Lung (tissue), 12 donors: ENCODE data around the gene PEX14. TPM values are rescaled to one million over a fixed set of nuclear protein-coding genes. Genes with fewer than 3 reads are reported as not detected.
A peak's percentile ranks its signal among the peaks of the same experiment; 100 is the strongest.

Source experiments
- ATAC-seq: fragments of 200-7000 bp; cut with Tn5 transposase; one replicate; pipeline ENCODE4 v1.9.1; 2020; ENCODE audit warnings: moderate number of reproducible peaks; ENCODE audit not compliant: insufficient read depth, low FRiP score
- DNase-seq, 3 donors: peaks; one replicate each; pipeline ENCODE4 v3.0.0-alpha.2; 2013 to 2017
- H3K27ac ChIP-seq, 2 donors: one replicate each; pipeline ENCODE4 v1.5.1; 2013; ENCODE audit warnings: mild to moderate bottlenecking in 2 of 2, moderate library complexity in 2 of 2, control low read depth in 1 of 2, inconsistent platforms in 1 of 2, low read depth in 1 of 2, low read length in 1 of 2
- H3K27me3 ChIP-seq, 3 donors: one replicate each; pipeline ENCODE4 v1.5.1; 2013; ENCODE audit warnings: low read length in 2 of 3; ENCODE audit not compliant: control insufficient read depth in 3 of 3, insufficient read depth in 3 of 3
- H3K36me3 ChIP-seq, 4 donors: one replicate each; pipeline ENCODE4 v1.5.1; 2013; ENCODE audit warnings: low read length in 4 of 4, mild to moderate bottlenecking in 1 of 4, moderate library complexity in 1 of 4; ENCODE audit not compliant: control insufficient read depth in 4 of 4, insufficient read depth in 4 of 4
- H3K4me1 ChIP-seq, 5 donors: one replicate each; pipeline ENCODE4 v1.5.1; 2013; ENCODE audit warnings: low read length in 5 of 5, mild to moderate bottlenecking in 2 of 5, moderate library complexity in 1 of 5; ENCODE audit not compliant: control insufficient read depth in 5 of 5, insufficient read depth in 5 of 5
- H3K4me3 ChIP-seq: one replicate; pipeline ENCODE4 v1.5.1; 2013; ENCODE audit warnings: mild to moderate bottlenecking, control low read depth, moderate library complexity
- H3K9ac ChIP-seq, 2 donors: one replicate each; pipeline ENCODE4 v1.5.1; 2013; ENCODE audit warnings: low read length in 2 of 2, control low read depth in 1 of 2; ENCODE audit not compliant: insufficient read depth in 1 of 2
- H3K9me3 ChIP-seq, 4 donors: one replicate each; pipeline ENCODE4 v1.5.1; 2013; ENCODE audit warnings: low read length in 3 of 4, mild to moderate bottlenecking in 1 of 4, moderate library complexity in 1 of 4; ENCODE audit not compliant: control insufficient read depth in 4 of 4, insufficient read depth in 3 of 4
- WGBS, 2 donors: extraction: QIAGEN DNeasy Blood & Tissue Kit; methylation state at CpG; one replicate each; pipeline ENCODE4 v1.1.7; 2013; 5-methylcytosine and 5-hydroxymethylcytosine counted together
- polyA plus RNA-seq, 2 donors: library from polyadenylated mRNA; stranded (reverse); fragments of 200-250 nt; gene quantifications; one replicate each; pipeline ENCODE4 v1.2.1, GENCODE V29; 2013
- total RNA-seq, 2 donors: library from RNA; depleted of rRNA in 1 of 2; stranded (reverse); fragments of >200 nt in 1 of 2; gene quantifications; one replicate each; pipeline ENCODE4 v1.2.1, GENCODE V29; 2014 to 2021
- TF ChIP-seq, protein P1 (sequence below): IDR thresholded peaks from 2 replicates; pipeline ENCODE4 v1.5.1; 2012; ENCODE audit warnings: mild to moderate bottlenecking; ENCODE audit errors: control extremely low read depth, extremely low read depth
- donor health status: control.
- donor health status: control.
- donor health status: Bipolar disorder and iron deficiency.
- donor health status: healthy.
- donor health status: DM: yes; HTN: yes; CAD: no.

Gene PEX14
- total and polyA plus RNA-seq, 4 donors = 18.1 to 29.2 (median 20.8) TPM

DNA sequence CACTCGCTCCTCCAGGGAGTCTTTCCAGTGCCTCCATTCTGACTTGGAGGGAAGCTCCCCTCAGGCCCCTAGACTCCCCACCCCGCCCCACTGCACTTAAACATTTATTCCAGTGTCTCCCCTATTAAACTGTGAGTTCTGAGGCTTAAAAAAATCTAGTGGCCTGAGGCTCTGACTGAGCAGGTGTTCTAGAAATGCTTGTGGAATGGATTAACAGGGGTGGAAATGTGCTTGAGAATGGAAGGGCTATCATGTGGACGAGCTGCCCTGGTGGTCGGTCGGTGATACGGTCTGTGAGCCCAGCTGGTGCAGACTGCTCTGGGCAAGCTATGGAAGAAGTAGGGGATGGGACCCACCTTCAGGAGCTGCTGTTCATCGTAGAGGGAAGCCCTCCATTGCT is 130.2 kb downstream of the PEX14 start:
- Histone ChIP-seq H3K27me3 (no peaks in the 10 kb centered on the region), H3K4me3 (no peak overlapping the region), H3K9ac (no peak overlapping the region), H3K27ac (no peak overlapping the region), H3K9me3 (no peaks in the 10 kb centered on the region), H3K4me1 (no peaks in the 10 kb centered on the region), H3K36me3 (peaks cover 0 to 8% (median 2%) of the 10 kb centered on the region in 4 donors)
- 97% methylated on average over 7 of the region's 7 CpGs for WGBS, 2 donors
- ATAC-seq (no peak), DNase-seq (no peak)
- TF ChIP-seq, protein P1, sequence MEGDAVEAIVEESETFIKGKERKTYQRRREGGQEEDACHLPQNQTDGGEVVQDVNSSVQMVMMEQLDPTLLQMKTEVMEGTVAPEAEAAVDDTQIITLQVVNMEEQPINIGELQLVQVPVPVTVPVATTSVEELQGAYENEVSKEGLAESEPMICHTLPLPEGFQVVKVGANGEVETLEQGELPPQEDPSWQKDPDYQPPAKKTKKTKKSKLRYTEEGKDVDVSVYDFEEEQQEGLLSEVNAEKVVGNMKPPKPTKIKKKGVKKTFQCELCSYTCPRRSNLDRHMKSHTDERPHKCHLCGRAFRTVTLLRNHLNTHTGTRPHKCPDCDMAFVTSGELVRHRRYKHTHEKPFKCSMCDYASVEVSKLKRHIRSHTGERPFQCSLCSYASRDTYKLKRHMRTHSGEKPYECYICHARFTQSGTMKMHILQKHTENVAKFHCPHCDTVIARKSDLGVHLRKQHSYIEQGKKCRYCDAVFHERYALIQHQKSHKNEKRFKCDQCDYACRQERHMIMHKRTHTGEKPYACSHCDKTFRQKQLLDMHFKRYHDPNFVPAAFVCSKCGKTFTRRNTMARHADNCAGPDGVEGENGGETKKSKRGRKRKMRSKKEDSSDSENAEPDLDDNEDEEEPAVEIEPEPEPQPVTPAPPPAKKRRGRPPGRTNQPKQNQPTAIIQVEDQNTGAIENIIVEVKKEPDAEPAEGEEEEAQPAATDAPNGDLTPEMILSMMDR = no peak

DNA sequence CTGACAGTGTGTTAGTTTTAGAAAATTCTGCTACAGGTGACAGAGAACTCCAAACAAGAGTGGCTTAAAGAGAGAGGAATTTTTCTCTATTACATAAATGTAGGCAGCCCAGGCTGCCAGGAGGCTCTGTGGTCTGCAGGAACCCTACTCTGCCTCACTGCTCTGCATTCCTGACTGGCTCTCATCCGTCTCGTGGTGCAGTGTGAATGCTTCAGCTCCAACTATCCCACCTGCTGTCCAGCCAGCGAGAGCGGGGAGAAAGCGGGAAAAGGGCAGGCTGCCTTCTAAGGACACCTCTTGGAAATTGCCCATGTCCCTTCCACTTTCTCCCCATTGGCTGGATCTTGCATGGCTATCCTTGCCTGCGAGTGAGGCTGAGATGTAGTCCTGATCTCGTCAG is 131.3 kb downstream of the PEX14 start:
- Histone ChIP-seq H3K27ac (no peak overlapping the region), H3K27me3 (no peaks in the 10 kb centered on the region), H3K36me3 (peaks cover 0 to 8% (median 2%) of the 10 kb centered on the region in 4 donors), H3K4me3 (no peak overlapping the region), H3K9me3 (no peaks in the 10 kb centered on the region), H3K4me1 (no peaks in the 10 kb centered on the region), H3K9ac (no peak overlapping the region)
- DNase-seq (no peak), ATAC-seq (no peak)
- WGBS, 2 donors = 95 to 96% methylated on average over 7 of the region's 7 CpGs
- TF ChIP-seq, protein P1 = no peak

DNA sequence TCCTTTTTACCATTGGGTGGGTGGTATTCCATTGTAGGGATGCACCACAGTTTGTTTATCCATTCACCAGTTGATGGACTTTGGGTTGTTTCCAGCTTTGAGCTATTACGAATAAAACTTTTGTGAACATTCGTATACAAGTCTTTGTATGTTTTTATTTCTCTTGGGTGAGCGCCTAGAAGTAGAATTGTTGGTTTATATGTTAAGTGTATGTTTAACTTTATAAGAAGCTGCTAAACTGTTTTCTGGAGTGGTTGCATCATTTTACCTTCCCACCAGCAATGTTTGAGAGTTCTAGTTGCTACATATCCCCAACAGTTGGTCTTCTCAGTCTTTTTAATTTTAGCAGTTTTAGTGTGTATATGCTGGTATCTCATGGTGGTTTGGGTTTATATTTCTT is 132.5 kb downstream of the PEX14 start:
- Histone ChIP-seq H3K27me3 (no peaks in the 10 kb centered on the region), H3K9me3 (no peaks in the 10 kb centered on the region), H3K27ac (no peak overlapping the region), H3K36me3 (peaks cover 0 to 5% (median 0%) of the 10 kb centered on the region in 4 donors), H3K9ac (no peak overlapping the region), H3K4me3 (no peak overlapping the region), H3K4me1 (no peaks in the 10 kb centered on the region)
- 71 to 91% methylated on average over 3 of the region's 3 CpGs for WGBS, 2 donors
- ATAC-seq (no peak), DNase-seq (peak in 2 of 3 donors; percentile 31 to 33)
- TF ChIP-seq, protein P1 = no peak

DNA sequence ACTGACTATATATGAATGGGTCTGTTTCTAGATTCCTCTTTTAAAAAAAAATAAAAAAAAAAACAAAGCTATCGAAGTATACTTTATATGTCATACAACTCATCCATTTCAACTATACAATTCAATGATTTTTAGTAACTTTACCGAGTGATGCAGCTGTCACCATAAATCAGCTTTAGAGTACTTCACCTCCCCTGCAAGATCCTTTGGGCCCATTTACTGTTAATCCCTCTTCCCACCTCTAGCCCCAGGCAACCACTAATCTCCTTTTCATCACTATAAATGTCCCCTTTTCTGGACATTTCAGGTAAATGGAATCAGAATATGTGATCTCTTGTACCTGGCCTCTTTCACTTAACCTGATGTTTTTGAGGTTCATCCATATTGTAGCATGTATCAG is 133.9 kb downstream of the PEX14 start:
- Histone ChIP-seq H3K4me1 (no peaks in the 10 kb centered on the region), H3K9me3 (no peaks in the 10 kb centered on the region), H3K36me3 (peaks cover 0 to 5% (median 0%) of the 10 kb centered on the region in 4 donors), H3K9ac (no peak overlapping the region), H3K4me3 (no peak overlapping the region), H3K27me3 (no peaks in the 10 kb centered on the region), H3K27ac (no peak overlapping the region)
- ATAC-seq (no peak), DNase-seq (no peak)
- TF ChIP-seq, protein P1 = no peak
- 93 to 100% methylated on average over 2 of the region's 2 CpGs for WGBS, 2 donors
